GM12892 (cell line): ENCODE results near the gene BMP2.

Experiments
- DNase-seq: peaks from one replicate; pipeline ENCODE4 v3.0.0; 2011; ENCODE audit not compliant: insufficient read length
- FAIRE-seq: peaks from 2 replicates; lab custom pipeline; 2011; peaks lifted over from hg19 to GRCh38; lab: Jason Lieb, UNC
- POLR2A ChIP-seq: IDR thresholded peaks from 2 replicates; pipeline ENCODE4 v1.6.1; 2011; ENCODE audit warnings: low read depth, low read length, control low read depth
- POLR2AphosphoS5 ChIP-seq: IDR thresholded peaks from 2 replicates; pipeline ENCODE4 v1.6.1; 2011; ENCODE audit warnings: low read depth, low read length, control low read depth
- TAF1 ChIP-seq: IDR thresholded peaks from 2 replicates; pipeline ENCODE4 v1.6.1; 2011; ENCODE audit warnings: low read depth, mild to moderate bottlenecking, control low read depth, low read length, borderline replicate concordance

BMP2 gene

DNA sequence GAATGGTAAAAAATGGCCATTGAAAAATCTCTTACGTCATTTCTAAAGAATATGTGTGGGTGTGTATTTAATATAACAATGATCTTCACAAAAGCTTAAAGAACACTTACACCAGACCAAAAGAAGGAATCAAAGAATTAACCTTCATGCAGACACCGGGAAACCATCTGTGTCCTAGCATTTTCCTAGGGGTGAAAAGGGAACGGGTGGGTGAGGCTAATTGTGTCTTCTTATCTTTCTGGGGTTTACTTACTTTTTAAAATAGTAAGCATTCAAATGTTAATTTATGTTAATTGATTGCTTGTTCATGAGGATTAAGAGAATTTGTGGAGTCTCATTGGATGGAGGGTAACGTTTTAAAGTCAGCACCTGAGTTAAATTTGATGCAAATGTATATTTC lies 47.5 kb downstream of the BMP2 start:
- no peak for DNase-seq
- no peak for TF ChIP-seq POLR2AphosphoS5
- no peak for TF ChIP-seq POLR2A
- no peak for TF ChIP-seq TAF1
- FAIRE-seq = no peak

DNA sequence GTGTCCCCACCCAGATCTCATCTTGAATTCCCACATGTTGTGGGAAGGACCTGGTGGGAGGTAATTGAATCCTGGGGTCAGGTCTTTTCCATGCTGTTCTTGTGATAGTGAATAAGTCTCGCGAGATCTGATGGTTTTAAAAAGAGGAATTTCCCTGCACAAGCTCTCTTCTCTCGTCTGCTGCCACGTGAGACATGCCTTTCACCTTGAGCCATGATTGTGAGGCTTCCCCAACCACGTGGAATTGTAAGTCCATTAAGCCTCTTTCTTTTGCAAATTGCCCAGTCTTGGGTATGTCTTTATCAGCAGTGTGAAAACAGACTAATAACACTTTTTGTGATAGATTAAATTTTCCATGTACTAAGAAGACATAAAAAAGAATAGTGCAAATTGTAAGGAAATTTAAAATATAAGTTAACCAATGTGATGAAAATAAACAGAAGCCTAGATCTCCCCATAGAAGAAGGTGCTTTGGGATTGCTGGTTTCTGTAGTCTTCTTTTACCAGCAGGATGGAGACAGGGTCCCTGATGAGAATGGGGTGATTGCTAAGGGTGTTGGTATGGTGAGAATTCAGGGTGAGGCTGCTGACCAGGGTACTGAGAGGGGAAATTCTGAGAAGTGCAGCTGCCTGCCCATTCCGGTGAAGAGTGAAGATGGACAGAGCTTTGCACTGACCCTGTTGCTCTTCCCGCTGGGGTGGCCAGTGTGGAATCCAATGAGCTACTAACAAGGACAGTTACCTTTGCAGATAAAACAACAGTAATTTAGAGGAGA lies 50.7 kb downstream of the BMP2 start:
- no peak for DNase-seq

DNA sequence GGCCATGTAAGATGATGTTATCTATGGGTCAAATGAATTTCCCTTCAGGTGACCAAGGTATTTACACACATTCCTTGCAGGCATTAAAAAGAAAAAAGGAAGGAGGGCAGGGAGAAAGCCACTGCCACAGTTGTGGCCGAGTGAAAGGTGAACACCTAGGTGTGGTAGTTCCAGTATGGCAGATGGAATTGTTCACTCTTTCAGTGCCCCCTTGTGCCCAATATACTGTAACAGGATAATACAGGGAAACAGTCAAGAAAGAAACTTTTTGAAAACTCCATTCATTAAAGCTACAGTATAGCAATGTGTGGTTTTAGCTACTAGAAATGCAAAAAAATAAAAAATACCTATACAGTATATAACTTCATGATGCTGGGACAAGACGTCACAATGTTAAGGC lies 52.1 kb downstream of the BMP2 start:
- DNase-seq = no peak
- TF ChIP-seq TAF1 (no peak), POLR2AphosphoS5 (no peak), POLR2A (no peak)
- no peak for FAIRE-seq

More for the DNA sequence above, 50.7 kb downstream of the BMP2 start:
- no peak for TF ChIP-seq POLR2AphosphoS5
- no peak for TF ChIP-seq TAF1
- no peak for TF ChIP-seq POLR2A
- no peak for FAIRE-seq

DNA sequence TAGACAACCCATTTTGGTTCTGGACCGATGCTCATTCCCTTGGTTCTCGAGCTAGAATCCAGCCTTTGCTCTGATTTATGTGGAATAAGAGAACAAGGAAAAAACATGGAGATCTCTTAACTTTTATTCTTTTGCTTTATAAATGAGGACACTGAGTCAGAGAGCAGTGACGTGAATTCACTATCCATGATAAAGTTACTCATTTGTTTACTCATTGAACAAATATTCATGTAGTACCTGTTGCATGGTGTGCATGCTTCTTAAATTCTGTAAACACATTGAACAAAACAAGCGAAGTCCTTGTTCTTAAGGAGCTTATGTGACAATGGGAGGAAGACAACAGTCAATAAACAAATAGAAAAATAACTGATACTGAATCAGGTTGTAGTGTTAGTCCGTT lies 56.9 kb downstream of the BMP2 start:
- no peak for TF ChIP-seq POLR2AphosphoS5
- no peak for TF ChIP-seq TAF1
- TF ChIP-seq POLR2A = no peak
- DNase-seq (no peak), FAIRE-seq (no peak)

DNA sequence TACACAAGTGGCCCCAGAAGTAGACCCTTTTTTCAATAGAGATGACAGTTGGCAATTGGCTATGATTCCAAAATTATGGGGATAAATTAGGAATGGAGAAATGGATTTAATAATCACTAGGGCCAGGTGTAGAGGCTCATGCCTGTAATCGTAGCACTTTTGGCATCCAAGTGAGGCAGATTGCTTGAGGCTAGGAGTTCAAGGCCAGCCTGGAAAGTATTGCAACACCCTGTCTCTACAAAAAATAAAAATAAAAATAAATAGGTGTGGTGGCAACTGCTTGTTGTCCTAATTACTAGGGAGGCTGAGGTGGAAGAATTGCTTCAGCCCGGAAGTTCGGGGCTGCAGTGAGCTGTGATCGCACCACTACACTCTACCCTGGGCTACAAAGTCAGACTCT lies 60.0 kb downstream of the BMP2 start:
- no peak for DNase-seq
- no peak for FAIRE-seq
- TF ChIP-seq POLR2A (no peak), POLR2AphosphoS5 (no peak), TAF1 (no peak)

DNA sequence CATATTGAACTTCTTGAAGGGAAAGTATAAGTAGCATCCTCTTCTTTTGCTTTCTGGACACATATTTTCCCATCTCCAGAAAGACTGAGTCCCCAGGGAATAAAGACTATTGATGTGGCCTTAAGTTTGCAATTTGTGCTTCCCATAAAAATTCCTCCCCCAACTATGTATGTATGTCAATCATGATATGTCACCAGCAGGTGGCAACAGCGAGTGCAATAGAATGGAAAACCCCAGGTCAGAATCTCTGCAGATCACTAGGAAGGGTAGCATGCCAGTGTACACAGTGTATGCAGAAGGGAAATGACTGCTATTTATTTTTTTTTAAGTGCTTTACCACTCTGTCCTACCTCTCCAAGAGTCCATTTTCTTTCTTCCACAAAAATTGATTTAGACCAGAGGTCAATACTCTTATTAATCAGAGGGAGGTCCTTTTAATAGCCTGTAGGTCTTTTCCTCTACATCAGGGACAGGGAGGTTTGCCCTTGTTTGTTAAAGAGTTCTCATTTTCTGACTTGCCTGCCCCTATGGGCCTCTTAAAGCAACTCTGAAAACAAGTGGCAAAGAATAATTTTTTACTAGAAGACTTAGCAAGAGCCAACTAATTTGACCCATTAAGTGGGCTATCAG lies 61.4 kb downstream of the BMP2 start:
- no peak for TF ChIP-seq POLR2AphosphoS5
- no peak for TF ChIP-seq TAF1
- no peak for TF ChIP-seq POLR2A
- peak; percentile 5 for DNase-seq
- FAIRE-seq = no peak

DNA sequence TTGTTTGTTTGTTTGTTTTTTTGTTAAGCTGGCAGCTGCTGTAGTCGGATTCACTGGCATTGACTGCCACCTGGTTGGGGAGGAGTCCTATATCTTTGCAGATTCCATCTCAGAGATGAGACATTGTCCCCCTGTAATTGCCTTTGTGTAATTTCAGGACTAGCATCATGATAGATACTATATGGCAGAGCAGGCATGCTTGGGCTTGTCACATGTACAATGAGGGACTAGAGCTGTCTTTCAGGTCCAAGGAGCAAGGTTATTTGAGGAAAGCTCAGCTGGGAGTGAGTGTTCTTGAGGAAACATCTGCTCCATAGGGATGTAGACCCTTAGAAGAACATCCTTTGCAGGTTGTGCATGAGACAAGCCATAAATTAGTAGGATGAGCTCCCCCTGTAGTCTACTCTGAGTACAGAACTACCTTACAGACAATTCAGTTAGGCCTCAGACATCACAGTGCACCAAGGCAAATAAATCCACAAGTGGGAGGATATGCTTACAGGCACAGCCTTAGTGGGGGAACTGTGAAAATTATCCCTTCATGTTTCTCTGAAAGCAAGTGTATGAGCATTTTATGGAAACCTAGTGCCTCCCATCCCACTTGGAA lies 62.1 kb downstream of the BMP2 start:
- TF ChIP-seq POLR2AphosphoS5 (no peak), TAF1 (no peak), POLR2A (no peak)
- FAIRE-seq = no peak
- no peak for DNase-seq
